NT2/D1 (cell line): ENCODE data around the gene NXPE4.

Source experiments
- SUZ12 ChIP-seq: IDR thresholded peaks from 2 replicates; pipeline ENCODE4 v1.6.1; 2011; ENCODE audit not compliant: insufficient read length, insufficient read depth; ENCODE audit errors: extremely low read depth
- YY1 ChIP-seq: IDR thresholded peaks from 2 replicates; pipeline ENCODE4 v1.6.1; 2011; ENCODE audit not compliant: insufficient read length, insufficient read depth
- ZNF274 ChIP-seq: IDR thresholded peaks from 2 replicates; pipeline ENCODE4 v1.6.1; 2011; ENCODE audit warnings: mild to moderate bottlenecking, low read depth, low read length

DNA sequence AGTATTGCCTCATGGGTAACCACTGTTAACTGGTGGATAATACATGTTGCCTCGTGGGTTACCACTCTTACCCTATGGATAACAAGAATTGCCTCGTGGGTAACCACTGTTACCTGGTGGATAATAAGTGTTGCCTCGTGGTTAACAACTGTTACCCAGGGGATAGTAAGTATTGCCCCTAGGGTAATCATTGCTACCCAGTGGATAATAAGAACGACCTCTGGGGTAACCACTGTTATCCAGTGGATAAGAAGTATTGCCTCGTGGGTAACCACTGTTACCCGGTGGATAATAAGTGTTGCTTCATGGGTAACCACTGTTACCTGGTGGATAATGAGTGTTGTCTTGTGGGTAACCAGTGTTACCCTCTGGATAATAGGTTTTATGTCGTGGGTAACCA lies 28.1 kb upstream of the NXPE4 start:
- no peak for TF ChIP-seq YY1
- TF ChIP-seq SUZ12, result no peak
- no peak for TF ChIP-seq ZNF274
